Neural cell (in vitro differentiated cells): ENCODE measurements around the gene CENPT. TPM values are rescaled to one million over a fixed set of nuclear protein-coding genes. Genes with fewer than 3 reads are reported as not detected.

Experiments
- H2AFZ ChIP-seq: fragments of 200-600, 300-800 bp; sonication (generic), shearing (Covaris generic); 2 replicates; pipeline ENCODE4 v1.6.0; 2014; ENCODE audit warnings: low read depth, mild to moderate bottlenecking, antibody characterized with exemption, low read length, moderate library complexity
- H3F3A ChIP-seq: fragments of 200-600 bp; shearing (Covaris generic); 2 replicates; pipeline ENCODE4 v1.6.1; 2016; ENCODE audit warnings: mild to moderate bottlenecking, moderate library complexity, mixed read lengths, antibody characterized with exemption, low read length; ENCODE audit not compliant: insufficient read depth, poor library complexity, severe bottlenecking
- H3K27ac ChIP-seq: fragments of 200-600, 300-800 bp; sonication (generic), shearing (Covaris generic); 2 replicates; pipeline ENCODE4 v1.5.1; 2014; ENCODE audit warnings: mild to moderate bottlenecking, low read length, moderate library complexity
- H3K27me3 ChIP-seq: fragments of 300-800, 200-600 bp; sonication (generic), shearing (Covaris generic); 2 replicates; pipeline ENCODE4 v1.6.0; 2014; ENCODE audit warnings: mild to moderate bottlenecking, low read depth, low read length, moderate library complexity; ENCODE audit not compliant: insufficient read depth
- H3K36me3 ChIP-seq: fragments of 300-800, 200-600 bp; sonication (generic), shearing (Covaris generic); 2 replicates; pipeline ENCODE4 v1.5.1; 2014; ENCODE audit warnings: mild to moderate bottlenecking, antibody characterized with exemption, low read length, moderate library complexity; ENCODE audit not compliant: insufficient read depth
- H3K4me2 ChIP-seq: fragments of 300-800, 200-600 bp; sonication (generic), shearing (Covaris generic); 2 replicates; pipeline ENCODE4 v1.6.0; 2014; ENCODE audit warnings: mild to moderate bottlenecking, low read length
- H3K4me3 ChIP-seq: fragments of 300-800, 200-600 bp; sonication (generic), shearing (Covaris generic); 2 replicates; pipeline ENCODE4 v1.5.1; 2014; ENCODE audit warnings: mild to moderate bottlenecking, low read length, moderate library complexity
- H3K79me2 ChIP-seq: fragments of 200-600 bp; shearing (Covaris generic); replicated peaks from 2 replicates; pipeline ENCODE4 v1.6.0; 2014; ENCODE audit warnings: mild to moderate bottlenecking, low read length, moderate library complexity; ENCODE audit not compliant: insufficient read depth
- H3K9ac ChIP-seq: fragments of 300-800, 200-600 bp; sonication (generic), shearing (Covaris generic); 2 replicates; pipeline ENCODE4 v1.6.1; 2016; ENCODE audit warnings: mild to moderate bottlenecking, low read length, mixed read lengths
- H3K9me2 ChIP-seq: fragments of 200-600 bp; shearing (Covaris generic); 2 replicates; pipeline ENCODE4 v1.6.1; 2016; ENCODE audit warnings: mild to moderate bottlenecking, low read length, mixed read lengths; ENCODE audit not compliant: insufficient read depth
- H3K9me3 ChIP-seq: fragments of 200-600, 300-800 bp; sonication (generic), shearing (Covaris generic); 2 replicates; pipeline ENCODE4 v1.6.1; 2016; ENCODE audit warnings: mild to moderate bottlenecking, mixed run types, low read length, moderate library complexity, mixed read lengths
- H4K20me1 ChIP-seq: fragments of 200-600 bp; shearing (Covaris generic); 2 replicates; pipeline ENCODE4 v1.6.1; 2016; ENCODE audit warnings: mild to moderate bottlenecking, mixed run types; ENCODE audit not compliant: insufficient read depth
- EP300 ChIP-seq: fragments of 450-650 bp; conservative IDR thresholded peaks from 2 replicates; pipeline ENCODE4 v1.6.1; 2014; ENCODE audit warnings: antibody characterized with exemption, mild to moderate bottlenecking, moderate library complexity; ENCODE audit not compliant: poor library complexity, severe bottlenecking
- EZH2 ChIP-seq: fragments of 200-600, 300-800 bp; shearing (Covaris generic), sonication (generic); IDR thresholded peaks from 2 replicates; pipeline ENCODE4 v1.6.1; 2014; ENCODE audit warnings: antibody characterized with exemption, low read length, borderline replicate concordance, mild to moderate bottlenecking; ENCODE audit not compliant: insufficient read depth, poor library complexity, severe bottlenecking
- MXI1 ChIP-seq: fragments of 450-650 bp; conservative IDR thresholded peaks from 2 replicates; pipeline ENCODE4 v1.6.1; 2014; ENCODE audit warnings: antibody characterized with exemption, mild to moderate bottlenecking; ENCODE audit not compliant: poor library complexity, severe bottlenecking
- POLR2AphosphoS5 ChIP-seq: IDR thresholded peaks from 2 replicates; pipeline ENCODE4 v1.6.1; 2012
- RAD21 ChIP-seq: fragments of 450-650 bp; conservative IDR thresholded peaks from 2 replicates; pipeline ENCODE4 v1.6.1; 2014; ENCODE audit warnings: antibody characterized with exemption, mild to moderate bottlenecking, moderate library complexity
- SMC3 ChIP-seq: fragments of 450-650 bp; conservative IDR thresholded peaks from 2 replicates; pipeline ENCODE4 v1.6.1; 2014; ENCODE audit warnings: antibody characterized with exemption, mild to moderate bottlenecking, moderate library complexity; ENCODE audit not compliant: poor library complexity
- TAF1 ChIP-seq: IDR thresholded peaks from 2 replicates; pipeline ENCODE4 v1.6.1; 2012; ENCODE audit warnings: low read depth
- polyA minus RNA-seq: library from RNA; depleted of rRNA, polyadenylated mRNA; stranded (reverse); fragments of >200 nt; gene quantifications from 2 replicates; pipeline ENCODE4 v1.2.3, GENCODE V29; 2014
- polyA plus RNA-seq: library from polyadenylated mRNA; depleted of rRNA; stranded (reverse); fragments of >200 nt; gene quantifications from 2 replicates; pipeline ENCODE4 v1.2.3, GENCODE V29; 2014
- TF ChIP-seq, protein P1 (sequence below): IDR thresholded peaks from 2 replicates; pipeline ENCODE4 v1.6.1; 2012; ENCODE audit warnings: borderline replicate concordance
- TF ChIP-seq, protein P2 (sequence below): fragments of 450-650 bp; IDR thresholded peaks from 2 replicates; pipeline ENCODE4 v1.5.1; 2014; ENCODE audit warnings: antibody characterized with exemption, mild to moderate bottlenecking, moderate library complexity; ENCODE audit not compliant: poor library complexity, severe bottlenecking

The CENPT gene, protein sequence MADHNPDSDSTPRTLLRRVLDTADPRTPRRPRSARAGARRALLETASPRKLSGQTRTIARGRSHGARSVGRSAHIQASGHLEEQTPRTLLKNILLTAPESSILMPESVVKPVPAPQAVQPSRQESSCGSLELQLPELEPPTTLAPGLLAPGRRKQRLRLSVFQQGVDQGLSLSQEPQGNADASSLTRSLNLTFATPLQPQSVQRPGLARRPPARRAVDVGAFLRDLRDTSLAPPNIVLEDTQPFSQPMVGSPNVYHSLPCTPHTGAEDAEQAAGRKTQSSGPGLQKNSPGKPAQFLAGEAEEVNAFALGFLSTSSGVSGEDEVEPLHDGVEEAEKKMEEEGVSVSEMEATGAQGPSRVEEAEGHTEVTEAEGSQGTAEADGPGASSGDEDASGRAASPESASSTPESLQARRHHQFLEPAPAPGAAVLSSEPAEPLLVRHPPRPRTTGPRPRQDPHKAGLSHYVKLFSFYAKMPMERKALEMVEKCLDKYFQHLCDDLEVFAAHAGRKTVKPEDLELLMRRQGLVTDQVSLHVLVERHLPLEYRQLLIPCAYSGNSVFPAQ
- polyA plus RNA-seq = 104 and 135 TPM in 2 replicates
- 28.1 and 32.1 TPM in 2 replicates for polyA minus RNA-seq

DNA sequence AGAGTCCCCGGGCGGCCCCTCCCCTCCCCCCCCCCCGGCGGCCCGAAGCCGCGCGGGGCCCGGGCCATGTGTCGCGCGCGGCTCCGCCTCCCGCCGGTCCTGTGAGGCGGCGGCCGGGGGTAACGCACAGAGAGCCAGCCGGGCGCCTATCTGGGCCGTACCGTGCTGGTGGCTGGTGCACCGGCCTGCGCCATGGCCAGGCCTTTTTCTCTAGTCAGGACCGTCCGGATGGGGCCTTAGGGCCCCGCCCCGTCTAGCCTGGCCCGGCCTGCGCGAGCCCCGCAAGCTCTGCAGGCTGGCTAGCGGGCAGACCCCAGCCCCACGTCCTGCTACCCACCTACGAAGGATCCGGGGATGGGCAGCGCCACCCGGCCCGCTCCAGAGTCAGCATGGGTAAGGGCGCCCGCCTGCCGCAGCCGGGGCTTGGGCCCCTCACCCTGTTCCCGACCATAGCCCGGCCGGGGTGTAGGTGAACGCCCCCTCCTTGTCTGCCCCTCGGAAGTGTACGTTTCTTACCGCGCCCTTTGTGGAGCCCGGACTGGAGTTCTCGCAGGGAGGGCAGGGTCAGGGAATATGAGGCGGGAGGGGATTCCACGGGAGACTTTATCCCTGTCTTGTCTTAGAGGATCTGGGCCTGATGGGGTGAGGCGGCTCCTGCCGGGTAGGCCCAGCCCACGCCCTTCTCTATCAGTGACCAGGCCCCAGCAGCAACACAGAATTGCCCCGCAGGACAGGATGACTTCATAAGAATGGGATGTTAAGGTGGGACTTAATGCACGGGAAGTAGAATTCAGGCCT is at the start of gene CENPT:
Gene CENPT, minus strand, starts transcription at position 630 of the 798 bp plus-strand sequence. CDS start 13,834 bp downstream, outside the sequence.
- Histone ChIP-seq H3K79me2 (peaks cover 60% of the 10 kb centered on the region), H3K9ac (peak within 1 kb of the TSS; percentile 90), H3K27me3 (no peaks in the 10 kb centered on the region), H4K20me1 (no peaks in the 10 kb centered on the region), H3K9me3 (no peaks in the 10 kb centered on the region), H3K27ac (peak within 1 kb of the TSS; percentile 92), H3K4me2 (peak within 1 kb of the TSS; percentile 99), H3K9me2 (no peaks in the 10 kb centered on the region), H2AFZ (peak within 1 kb of the TSS; percentile 87), H3F3A (no peaks in the 10 kb centered on the region), H3K36me3 (no peaks in the 10 kb centered on the region), H3K4me3 (peak within 1 kb of the TSS; percentile 97)
- TF ChIP-seq MXI1 (peak; percentile 88), RAD21 (no peak)

DNA sequence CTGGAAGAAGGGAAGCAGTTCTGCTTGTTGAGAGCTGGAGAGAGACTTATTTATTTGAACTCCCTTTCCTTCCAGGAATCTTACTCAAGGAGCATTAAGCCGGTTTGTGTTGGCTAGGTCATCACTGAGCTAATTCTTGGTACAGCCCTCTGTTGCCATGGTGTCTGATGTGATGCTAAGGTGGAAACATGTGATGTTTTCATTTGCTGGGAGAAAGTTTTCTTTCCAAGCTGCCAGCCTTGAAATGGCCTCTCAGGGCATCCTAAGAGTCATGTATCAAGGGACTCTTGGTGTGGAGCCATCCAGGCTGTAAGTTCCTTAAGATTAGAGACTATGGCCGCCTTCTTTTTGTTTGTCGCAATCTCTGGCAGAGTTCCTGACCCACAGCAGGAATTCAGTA is 49.7 kb upstream of the CENPT start:
- Histone ChIP-seq H3K9me2 (no peaks in the 10 kb centered on the region), H3K36me3 (no peaks in the 10 kb centered on the region), H3K4me3 (no peak overlapping the region), H3K9ac (no peak overlapping the region), H3K79me2 (peaks cover 18% of the 10 kb centered on the region), H3F3A (no peaks in the 10 kb centered on the region), H3K27ac (no peak overlapping the region), H4K20me1 (no peaks in the 10 kb centered on the region), H3K4me2 (no peak overlapping the region), H3K9me3 (no peaks in the 10 kb centered on the region), H2AFZ (no peak overlapping the region), H3K27me3 (no peaks in the 10 kb centered on the region)
- TF ChIP-seq RAD21 (no peak), EP300 (no peak), MXI1 (no peak), TAF1 (no peak), EZH2 (no peak), SMC3 (no peak), POLR2AphosphoS5 (no peak)
- TF ChIP-seq, protein P1, sequence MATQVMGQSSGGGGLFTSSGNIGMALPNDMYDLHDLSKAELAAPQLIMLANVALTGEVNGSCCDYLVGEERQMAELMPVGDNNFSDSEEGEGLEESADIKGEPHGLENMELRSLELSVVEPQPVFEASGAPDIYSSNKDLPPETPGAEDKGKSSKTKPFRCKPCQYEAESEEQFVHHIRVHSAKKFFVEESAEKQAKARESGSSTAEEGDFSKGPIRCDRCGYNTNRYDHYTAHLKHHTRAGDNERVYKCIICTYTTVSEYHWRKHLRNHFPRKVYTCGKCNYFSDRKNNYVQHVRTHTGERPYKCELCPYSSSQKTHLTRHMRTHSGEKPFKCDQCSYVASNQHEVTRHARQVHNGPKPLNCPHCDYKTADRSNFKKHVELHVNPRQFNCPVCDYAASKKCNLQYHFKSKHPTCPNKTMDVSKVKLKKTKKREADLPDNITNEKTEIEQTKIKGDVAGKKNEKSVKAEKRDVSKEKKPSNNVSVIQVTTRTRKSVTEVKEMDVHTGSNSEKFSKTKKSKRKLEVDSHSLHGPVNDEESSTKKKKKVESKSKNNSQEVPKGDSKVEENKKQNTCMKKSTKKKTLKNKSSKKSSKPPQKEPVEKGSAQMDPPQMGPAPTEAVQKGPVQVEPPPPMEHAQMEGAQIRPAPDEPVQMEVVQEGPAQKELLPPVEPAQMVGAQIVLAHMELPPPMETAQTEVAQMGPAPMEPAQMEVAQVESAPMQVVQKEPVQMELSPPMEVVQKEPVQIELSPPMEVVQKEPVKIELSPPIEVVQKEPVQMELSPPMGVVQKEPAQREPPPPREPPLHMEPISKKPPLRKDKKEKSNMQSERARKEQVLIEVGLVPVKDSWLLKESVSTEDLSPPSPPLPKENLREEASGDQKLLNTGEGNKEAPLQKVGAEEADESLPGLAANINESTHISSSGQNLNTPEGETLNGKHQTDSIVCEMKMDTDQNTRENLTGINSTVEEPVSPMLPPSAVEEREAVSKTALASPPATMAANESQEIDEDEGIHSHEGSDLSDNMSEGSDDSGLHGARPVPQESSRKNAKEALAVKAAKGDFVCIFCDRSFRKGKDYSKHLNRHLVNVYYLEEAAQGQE = no peak
- TF ChIP-seq, protein P2, sequence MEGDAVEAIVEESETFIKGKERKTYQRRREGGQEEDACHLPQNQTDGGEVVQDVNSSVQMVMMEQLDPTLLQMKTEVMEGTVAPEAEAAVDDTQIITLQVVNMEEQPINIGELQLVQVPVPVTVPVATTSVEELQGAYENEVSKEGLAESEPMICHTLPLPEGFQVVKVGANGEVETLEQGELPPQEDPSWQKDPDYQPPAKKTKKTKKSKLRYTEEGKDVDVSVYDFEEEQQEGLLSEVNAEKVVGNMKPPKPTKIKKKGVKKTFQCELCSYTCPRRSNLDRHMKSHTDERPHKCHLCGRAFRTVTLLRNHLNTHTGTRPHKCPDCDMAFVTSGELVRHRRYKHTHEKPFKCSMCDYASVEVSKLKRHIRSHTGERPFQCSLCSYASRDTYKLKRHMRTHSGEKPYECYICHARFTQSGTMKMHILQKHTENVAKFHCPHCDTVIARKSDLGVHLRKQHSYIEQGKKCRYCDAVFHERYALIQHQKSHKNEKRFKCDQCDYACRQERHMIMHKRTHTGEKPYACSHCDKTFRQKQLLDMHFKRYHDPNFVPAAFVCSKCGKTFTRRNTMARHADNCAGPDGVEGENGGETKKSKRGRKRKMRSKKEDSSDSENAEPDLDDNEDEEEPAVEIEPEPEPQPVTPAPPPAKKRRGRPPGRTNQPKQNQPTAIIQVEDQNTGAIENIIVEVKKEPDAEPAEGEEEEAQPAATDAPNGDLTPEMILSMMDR = no peak
